A549 (cell line): ENCODE measurements around the gene MLH3. TPM values are rescaled to one million over a fixed set of nuclear protein-coding genes. Genes with fewer than 3 reads are reported as not detected.

Experiments used
- ATAC-seq, 2 experiments: fragments of 200-7000 bp in 1 of 2; fragments of >200 bp in 1 of 2; cut with Nextera tagmentation in 1 of 2; cut with Tn5 transposase in 1 of 2; 3 replicates each; pipeline versions ENCODE4 v1.8.0 to v1.9.1; 2018 to 2020; ENCODE audit warnings: mild to moderate bottlenecking in 1 of 2, moderate library complexity in 1 of 2
- CTCF ChIA-PET: fragments of 300-600 bp; sonication (Branson Sonifier 250); formaldehyde crosslinking; extraction: SDS; loops from one replicate; lab custom pipeline; 2021; ENCODE audit warnings: antibody characterized with exemption, inconsistent platforms; lab: Yijun Ruan, JAX
- POLR2A ChIA-PET: fragments of 350-600 bp; formaldehyde crosslinking; extraction: SDS; loops from one replicate; lab custom pipeline; 2021; ENCODE audit warnings: antibody characterized with exemption, inconsistent platforms; lab: Yijun Ruan, JAX
- DNase-seq, 2 experiments: peaks; one replicate each; pipeline versions ENCODE4 v3.0.0 to v3.0.0-alpha.2; 2011 to 2016; ENCODE audit warnings: low read depth in 1 of 2, low spot score in 1 of 2
- FAIRE-seq: peaks from 2 replicates; lab custom pipeline; 2011; peaks lifted over from hg19 to GRCh38; lab: Jason Lieb, UNC
- H3K27ac ChIP-seq, 2 experiments: fragments of >200 bp; sonication (Bioruptor Twin); formaldehyde crosslinking; 3 replicates each; pipeline ENCODE4 v1.5.1; 2016 to 2017
- H3K4me1 ChIP-seq: fragments of >200 bp; sonication (Bioruptor Twin); formaldehyde crosslinking; 3 replicates; pipeline ENCODE4 v1.6.1; 2016
- H3K4me2 ChIP-seq: fragments of >200 bp; sonication (Bioruptor Twin); formaldehyde crosslinking; 3 replicates; pipeline ENCODE4 v1.6.1; 2016
- H3K4me3 ChIP-seq: fragments of >200 bp; sonication (Bioruptor Twin); formaldehyde crosslinking; 3 replicates; pipeline ENCODE4 v1.5.1; 2016
- H3K9me3 ChIP-seq: fragments of >200 bp; sonication (Bioruptor Twin); formaldehyde crosslinking; 3 replicates; pipeline ENCODE4 v1.6.1; 2016
- CBX8 ChIP-seq: fragments of 200-600 bp; sonication (generic); IDR thresholded peaks from 2 replicates; pipeline ENCODE4 v1.6.1; 2016
- CEBPB ChIP-seq, 2 experiments: fragments of >200 bp in 1 of 2; sonication (Bioruptor Twin) in 1 of 2; formaldehyde crosslinking in 1 of 2; IDR thresholded peaks; 2 replicates each; pipeline ENCODE4 v1.6.1; 2012 to 2016
- EHF ChIP-seq: fragments of 250-450 bp; sonication (Bioruptor Pico); IDR thresholded peaks from 2 replicates; pipeline ENCODE4 v1.5.0; 2020; ENCODE audit warnings: mild to moderate bottlenecking
- ESRRA ChIP-seq: fragments of 150-350 bp; IDR thresholded peaks from 2 replicates; pipeline ENCODE4 v1.6.1; 2014; ENCODE audit warnings: mild to moderate bottlenecking, low read length, borderline replicate concordance
- FOSB ChIP-seq: fragments of 250-450 bp; sonication (Bioruptor Pico); IDR thresholded peaks from 2 replicates; pipeline ENCODE4 v1.5.0; 2020; ENCODE audit warnings: mild to moderate bottlenecking, moderate library complexity
- GATA3 ChIP-seq: IDR thresholded peaks from 2 replicates; pipeline ENCODE4 v1.6.1; 2012; ENCODE audit warnings: borderline replicate concordance
- HDAC2 ChIP-seq: fragments of 200-600 bp; sonication (generic); IDR thresholded peaks from 2 replicates; pipeline ENCODE4 v1.6.1; 2016
- HEYL ChIP-seq: fragments of 250-450 bp; sonication (Bioruptor Pico); IDR thresholded peaks from 2 replicates; pipeline ENCODE4 v1.8.0; 2021; ENCODE audit warnings: mild to moderate bottlenecking, moderate library complexity
- HOXB13 ChIP-seq: fragments of 250-450 bp; sonication (Bioruptor Pico); IDR thresholded peaks from 2 replicates; pipeline ENCODE4 v1.5.0; 2020; ENCODE audit warnings: low read depth, mild to moderate bottlenecking, moderate library complexity
- JUN ChIP-seq, 2 experiments: fragments of >200 bp; sonication (Bioruptor Twin); formaldehyde crosslinking; IDR thresholded peaks; 2 replicates in 1 of 2; 3 replicates in 1 of 2; pipeline ENCODE4 v1.6.1; 2016 to 2017
- MAFK ChIP-seq: fragments of 450-650 bp; IDR thresholded peaks from 2 replicates; pipeline ENCODE4 v1.6.1; 2014; ENCODE audit not compliant: partially characterized antibody
- MYC ChIP-seq: IDR thresholded peaks from 2 replicates; pipeline ENCODE4 v1.6.1; 2012; ENCODE audit warnings: mild to moderate bottlenecking, inconsistent platforms, low read length, improper control_type of control experiment, borderline replicate concordance
- NPAS2 ChIP-seq: fragments of 250-450 bp; sonication (Bioruptor Pico); IDR thresholded peaks from 2 replicates; pipeline ENCODE4 v1.8.0; 2022; ENCODE audit warnings: mild to moderate bottlenecking, moderate library complexity, borderline replicate concordance
- PHF8 ChIP-seq: fragments of 200-600 bp; sonication (generic); IDR thresholded peaks from 2 replicates; pipeline ENCODE4 v1.6.1; 2016; ENCODE audit warnings: low read depth, mild to moderate bottlenecking, antibody characterized with exemption, moderate library complexity, borderline replicate concordance
- POLR2A ChIP-seq: IDR thresholded peaks from 2 replicates; pipeline ENCODE4 v1.6.1; 2012; ENCODE audit warnings: mild to moderate bottlenecking, low read length
- RARB ChIP-seq: fragments of 250-450 bp; sonication (Bioruptor Pico); IDR thresholded peaks from 2 replicates; pipeline ENCODE4 v1.8.0; 2021; ENCODE audit warnings: mild to moderate bottlenecking, moderate library complexity
- RNF2 ChIP-seq: fragments of 200-600 bp; sonication (generic); IDR thresholded peaks from 2 replicates; pipeline ENCODE4 v1.6.1; 2016; ENCODE audit warnings: low read depth, mild to moderate bottlenecking, antibody characterized with exemption, moderate library complexity, borderline replicate concordance
- TFCP2L1 ChIP-seq: fragments of 250-450 bp; sonication (Bioruptor Pico); IDR thresholded peaks from 2 replicates; pipeline ENCODE4 v1.5.0; 2021; ENCODE audit warnings: mild to moderate bottlenecking
- TP53 ChIP-seq: fragments of 250-450 bp; sonication (Bioruptor Pico); IDR thresholded peaks from 2 replicates; pipeline ENCODE4 v1.5.0; 2021; ENCODE audit warnings: mild to moderate bottlenecking, moderate library complexity
- ZC3H11A ChIP-seq: fragments of 450-650 bp; IDR thresholded peaks from 2 replicates; pipeline ENCODE4 v1.6.1; 2014; ENCODE audit warnings: antibody characterized with exemption, mild to moderate bottlenecking
- WGBS: methylation state at CpG from one replicate; pipeline ENCODE4 v1.1.6; 2017; ENCODE audit errors: missing lambda C conversion rate; 5-methylcytosine and 5-hydroxymethylcytosine counted together
- polyA plus RNA-seq, 4 experiments: library from polyadenylated mRNA; depleted of rRNA in 3 of 4; stranded (reverse); fragments of >200 nt; fragmentation: RNase III in 1 of 4; extraction: RNeasy Plus Mini Kit Qiagen cat#74134 plus additional on column Dnase treatment in 1 of 4; gene quantifications; 2 replicates in 3 of 4; 3 replicates in 1 of 4; pipeline ENCODE4 v1.2.3, GENCODE V29; 2011 to 2017
- TF ChIP-seq, protein P1 (sequence below): IDR thresholded peaks from 2 replicates; pipeline ENCODE4 v1.6.1; 2012
- TF ChIP-seq, protein P2 (sequence below): fragments of 250-450 bp; sonication (Bioruptor Pico); IDR thresholded peaks from 2 replicates; pipeline ENCODE4 v1.5.0; 2020; ENCODE audit warnings: low read depth, mild to moderate bottlenecking, moderate library complexity
- TF ChIP-seq, protein P3 (sequence below): IDR thresholded peaks from 2 replicates; pipeline ENCODE4 v1.6.1; 2012; ENCODE audit warnings: low read depth, borderline replicate concordance
- TF ChIP-seq, protein P4 (sequence below): fragments of 250-450 bp; sonication (Bioruptor Pico); IDR thresholded peaks from 2 replicates; pipeline ENCODE4 v1.5.0; 2021; ENCODE audit warnings: mild to moderate bottlenecking, moderate library complexity, borderline replicate concordance
- TF ChIP-seq, protein P5 (sequence below): IDR thresholded peaks from 2 replicates; pipeline ENCODE4 v1.6.1; 2012
- TF ChIP-seq, protein P6 (sequence below): fragments of >200 bp; sonication (Bioruptor Twin); formaldehyde crosslinking; IDR thresholded peaks from 3 replicates; pipeline ENCODE4 v1.6.1; 2016
- TF ChIP-seq, protein P7 (sequence below): fragments of 450-650 bp; IDR thresholded peaks from 2 replicates; pipeline ENCODE4 v1.6.1; 2014; ENCODE audit warnings: antibody characterized with exemption

MLH3 gene
- polyA plus RNA-seq, 2 of the 4 experiments (the other 2 are of a cell fraction) = 15.2 to 32.3 TPM

DNA sequence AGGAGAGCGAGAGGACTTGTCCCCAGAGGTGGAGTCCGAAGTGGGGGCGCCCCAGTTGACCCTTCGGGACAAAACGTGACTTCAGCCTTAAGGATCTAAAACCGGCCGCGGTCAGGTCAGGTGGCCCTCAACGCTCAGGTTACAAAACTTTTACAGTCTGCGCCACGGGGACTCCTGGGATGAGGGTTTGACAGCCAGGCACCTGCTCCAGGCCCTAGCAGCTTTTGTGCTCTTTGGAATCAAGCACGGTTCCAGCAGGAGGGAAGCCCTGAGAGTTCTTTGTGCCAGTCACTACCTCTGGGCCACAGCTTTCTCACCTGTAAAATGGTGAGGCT is 18.5 kb upstream of the MLH3 start:
- WGBS = 37% methylated on average over 12 of the region's 12 CpGs
- CTCF ChIA-PET = interaction anchor here (1.0 to 11.4 kb wide), 4 partner anchors 16 to 165 kb away, joined by 3 to 85 read pairs (median 4); no protein-coding TSS in a partner anchor
- H3K4me1 ChIP-seq = peaks cover 16% of the 10 kb centered on the region
- TF ChIP-seq EHF (CRISPR knock-in tag) = no peak
- TF ChIP-seq, protein P1, sequence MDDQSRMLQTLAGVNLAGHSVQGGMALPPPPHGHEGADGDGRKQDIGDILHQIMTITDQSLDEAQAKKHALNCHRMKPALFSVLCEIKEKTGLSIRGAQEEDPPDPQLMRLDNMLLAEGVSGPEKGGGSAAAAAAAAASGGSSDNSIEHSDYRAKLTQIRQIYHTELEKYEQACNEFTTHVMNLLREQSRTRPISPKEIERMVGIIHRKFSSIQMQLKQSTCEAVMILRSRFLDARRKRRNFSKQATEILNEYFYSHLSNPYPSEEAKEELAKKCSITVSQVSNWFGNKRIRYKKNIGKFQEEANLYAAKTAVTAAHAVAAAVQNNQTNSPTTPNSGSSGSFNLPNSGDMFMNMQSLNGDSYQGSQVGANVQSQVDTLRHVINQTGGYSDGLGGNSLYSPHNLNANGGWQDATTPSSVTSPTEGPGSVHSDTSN = 0 out of 2 replicates have a peak, but pooled peaks have one; percentile 3
- 0 out of 2 replicates have a peak, but pooled peaks have one; percentile 12 for TF ChIP-seq TFCP2L1 (CRISPR knock-in tag)
- no peak for TF ChIP-seq CEBPB (IDR thresholded peaks at IDR 0.05)
- TF ChIP-seq, all 56 proteins: peak for 2
- POLR2A ChIA-PET = interaction anchor here (0.6 to 1.1 kb wide), 8 partner anchors 8 to 306 kb away, joined by 3 read pairs; partner anchors contain the start of genes FOS, MLH3 and YLPM1
- Histone ChIP-seq H3K4me2 (peak overlapping the region; percentile 92), H3K27ac (peak overlapping the region; percentile 88 to 95), H3K9me3 (no peaks in the 10 kb centered on the region), H3K4me3 (peak overlapping the region; percentile 61)
- ATAC-seq (peak; percentile 8 to 19; a peak in 5 of 6 replicates), DNase-seq (no peak), FAIRE-seq (no peak)

DNA sequence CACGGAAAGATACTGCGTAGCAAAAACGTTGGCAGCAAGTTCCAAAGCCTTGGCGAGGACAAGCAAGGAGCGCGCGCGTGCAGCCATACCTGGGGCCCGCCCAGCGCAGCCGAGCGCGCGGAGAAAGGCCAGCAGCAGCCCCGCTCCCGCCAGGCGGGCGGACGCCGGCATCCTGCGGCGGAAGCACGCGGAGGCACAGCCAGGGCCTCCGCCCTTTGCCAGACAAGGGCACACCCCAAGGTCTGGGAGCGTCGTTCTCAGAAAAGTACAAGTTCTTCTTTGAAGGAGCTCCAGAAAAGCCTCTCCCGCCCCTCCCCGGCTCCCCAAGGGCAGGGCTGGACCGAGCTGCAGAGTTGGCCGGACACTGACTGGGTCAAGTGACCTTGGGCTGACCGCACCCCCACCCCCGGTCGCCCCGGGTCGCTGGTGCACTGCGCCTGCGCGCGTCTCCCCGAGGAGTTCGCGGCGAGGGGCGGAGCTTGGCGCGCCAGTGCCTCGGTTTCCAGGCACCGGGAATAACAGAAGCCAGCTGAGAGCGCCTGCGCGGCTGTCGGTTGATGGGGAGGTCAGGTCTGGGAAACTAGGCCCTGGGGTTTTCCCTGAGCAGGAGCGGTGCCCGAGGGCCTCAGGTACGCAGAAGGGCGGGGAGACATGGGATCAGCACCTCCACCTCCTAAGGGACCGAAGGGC is 18.0 kb upstream of the MLH3 start, which contains the start of gene ZC2HC1C:
ZC2HC1C (plus strand) TSS at position 521 of the 690 bp plus-strand sequence. CDS start 933 bp downstream, outside the sequence.
- Histone ChIP-seq H3K4me2 (peak within 1 kb of the TSS; percentile 92), H3K4me1 (peaks cover 19% of the 10 kb centered on the region), H3K4me3 (peak within 1 kb of the TSS; percentile 61), H3K27ac (peak within 1 kb of the TSS; percentile 88 to 95), H3K9me3 (no peaks in the 10 kb centered on the region)
- WGBS = 2% methylated on average over 50 of the region's 58 CpGs
- FAIRE-seq (no peak), ATAC-seq (peak; percentile 87 to 92), DNase-seq (peak; percentile 84 to 91)
- CTCF ChIA-PET = interaction anchor here (1.3 to 11.4 kb wide), 3 partner anchors 17 to 122 kb away, joined by 3 to 85 read pairs (median 4); no protein-coding TSS in a partner anchor
- POLR2A ChIA-PET = interaction anchor here (0.6 to 1.1 kb wide), 8 partner anchors 8 to 306 kb away, joined by 3 read pairs; partner anchors contain the start of genes FOS, MLH3 and YLPM1
- TF ChIP-seq NPAS2 (CRISPR knock-in tag) = 0 out of 2 replicates have a peak, but pooled peaks have one; percentile 23
- peak; percentile 91; the same call in 1 of the 2 replicates for TF ChIP-seq MYC
- TF ChIP-seq HDAC2 = no peak
- TF ChIP-seq, protein P2, sequence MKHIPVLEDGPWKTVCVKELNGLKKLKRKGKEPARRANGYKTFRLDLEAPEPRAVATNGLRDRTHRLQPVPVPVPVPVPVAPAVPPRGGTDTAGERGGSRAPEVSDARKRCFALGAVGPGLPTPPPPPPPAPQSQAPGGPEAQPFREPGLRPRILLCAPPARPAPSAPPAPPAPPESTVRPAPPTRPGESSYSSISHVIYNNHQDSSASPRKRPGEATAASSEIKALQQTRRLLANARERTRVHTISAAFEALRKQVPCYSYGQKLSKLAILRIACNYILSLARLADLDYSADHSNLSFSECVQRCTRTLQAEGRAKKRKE (CRISPR knock-in tag) = peak; percentile 77
- TF ChIP-seq RARB (CRISPR knock-in tag) = peak; percentile 31
- TF ChIP-seq, protein P3, sequence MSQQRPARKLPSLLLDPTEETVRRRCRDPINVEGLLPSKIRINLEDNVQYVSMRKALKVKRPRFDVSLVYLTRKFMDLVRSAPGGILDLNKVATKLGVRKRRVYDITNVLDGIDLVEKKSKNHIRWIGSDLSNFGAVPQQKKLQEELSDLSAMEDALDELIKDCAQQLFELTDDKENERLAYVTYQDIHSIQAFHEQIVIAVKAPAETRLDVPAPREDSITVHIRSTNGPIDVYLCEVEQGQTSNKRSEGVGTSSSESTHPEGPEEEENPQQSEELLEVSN = peak; percentile 92
- TF ChIP-seq PHF8 = peak; percentile 81; the same call in 1 of the 2 replicates
- 0 out of 2 replicates have a peak, but pooled peaks have one; percentile 32 for TF ChIP-seq HEYL (CRISPR knock-in tag)
- no peak for TF ChIP-seq RNF2
- 0 out of 2 replicates have a peak, but pooled peaks have one; percentile 71 for TF ChIP-seq EHF (CRISPR knock-in tag)
- TF ChIP-seq ESRRA = peak; percentile 99
- TF ChIP-seq, protein P4, sequence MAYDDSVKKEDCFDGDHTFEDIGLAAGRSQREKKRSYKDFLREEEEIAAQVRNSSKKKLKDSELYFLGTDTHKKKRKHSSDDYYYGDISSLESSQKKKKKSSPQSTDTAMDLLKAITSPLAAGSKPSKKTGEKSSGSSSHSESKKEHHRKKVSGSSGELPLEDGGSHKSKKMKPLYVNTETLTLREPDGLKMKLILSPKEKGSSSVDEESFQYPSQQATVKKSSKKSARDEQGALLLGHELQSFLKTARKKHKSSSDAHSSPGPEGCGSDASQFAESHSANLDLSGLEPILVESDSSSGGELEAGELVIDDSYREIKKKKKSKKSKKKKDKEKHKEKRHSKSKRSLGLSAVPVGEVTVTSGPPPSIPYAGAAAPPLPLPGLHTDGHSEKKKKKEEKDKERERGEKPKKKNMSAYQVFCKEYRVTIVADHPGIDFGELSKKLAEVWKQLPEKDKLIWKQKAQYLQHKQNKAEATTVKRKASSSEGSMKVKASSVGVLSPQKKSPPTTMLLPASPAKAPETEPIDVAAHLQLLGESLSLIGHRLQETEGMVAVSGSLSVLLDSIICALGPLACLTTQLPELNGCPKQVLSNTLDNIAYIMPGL (CRISPR knock-in tag) = no peak; the same call in 1 of the 2 replicates
- TF ChIP-seq, protein P5, sequence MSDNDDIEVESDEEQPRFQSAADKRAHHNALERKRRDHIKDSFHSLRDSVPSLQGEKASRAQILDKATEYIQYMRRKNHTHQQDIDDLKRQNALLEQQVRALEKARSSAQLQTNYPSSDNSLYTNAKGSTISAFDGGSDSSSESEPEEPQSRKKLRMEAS = peak; percentile 94
- TF ChIP-seq ZC3H11A = no peak
- 0 out of 2 replicates have a peak, but pooled peaks have one; percentile 73 for TF ChIP-seq TP53 (CRISPR knock-in tag)
- peak; percentile 88 to 93 for TF ChIP-seq JUN (IDR thresholded peaks at IDR 0.05)
- no peak; the same call in 1 of the 2 replicates for TF ChIP-seq POLR2A
- TF ChIP-seq, protein P1 = peak; percentile 45; the same call in 1 of the 2 replicates
- no peak for TF ChIP-seq GATA3
- TF ChIP-seq HOXB13 (CRISPR knock-in tag) = 0 out of 2 replicates have a peak, but pooled peaks have one; percentile 59
- no peak for TF ChIP-seq MAFK
- TF ChIP-seq, protein P6, sequence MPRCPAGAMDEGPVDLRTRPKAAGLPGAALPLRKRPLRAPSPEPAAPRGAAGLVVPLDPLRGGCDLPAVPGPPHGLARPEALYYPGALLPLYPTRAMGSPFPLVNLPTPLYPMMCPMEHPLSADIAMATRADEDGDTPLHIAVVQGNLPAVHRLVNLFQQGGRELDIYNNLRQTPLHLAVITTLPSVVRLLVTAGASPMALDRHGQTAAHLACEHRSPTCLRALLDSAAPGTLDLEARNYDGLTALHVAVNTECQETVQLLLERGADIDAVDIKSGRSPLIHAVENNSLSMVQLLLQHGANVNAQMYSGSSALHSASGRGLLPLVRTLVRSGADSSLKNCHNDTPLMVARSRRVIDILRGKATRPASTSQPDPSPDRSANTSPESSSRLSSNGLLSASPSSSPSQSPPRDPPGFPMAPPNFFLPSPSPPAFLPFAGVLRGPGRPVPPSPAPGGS = peak; percentile 64; the same call in 1 of the 3 replicates
- no peak for TF ChIP-seq FOSB (CRISPR knock-in tag)
- TF ChIP-seq CBX8 = no peak
- TF ChIP-seq, protein P7, sequence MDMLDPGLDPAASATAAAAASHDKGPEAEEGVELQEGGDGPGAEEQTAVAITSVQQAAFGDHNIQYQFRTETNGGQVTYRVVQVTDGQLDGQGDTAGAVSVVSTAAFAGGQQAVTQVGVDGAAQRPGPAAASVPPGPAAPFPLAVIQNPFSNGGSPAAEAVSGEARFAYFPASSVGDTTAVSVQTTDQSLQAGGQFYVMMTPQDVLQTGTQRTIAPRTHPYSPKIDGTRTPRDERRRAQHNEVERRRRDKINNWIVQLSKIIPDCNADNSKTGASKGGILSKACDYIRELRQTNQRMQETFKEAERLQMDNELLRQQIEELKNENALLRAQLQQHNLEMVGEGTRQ = 0 out of 2 replicates have a peak, but pooled peaks have one; percentile 17
